GM19397 (cell line): ENCODE results near the gene THSD8.

Experiments used
- ATAC-seq: cut with Tn5 transposase; IDR thresholded peaks from one replicate; pipeline ENCODE4 v1.9.1; 2021; ENCODE audit warnings: mild to moderate bottlenecking, moderate library complexity; ENCODE audit not compliant: unreplicated experiment

The THSD8 gene

DNA sequence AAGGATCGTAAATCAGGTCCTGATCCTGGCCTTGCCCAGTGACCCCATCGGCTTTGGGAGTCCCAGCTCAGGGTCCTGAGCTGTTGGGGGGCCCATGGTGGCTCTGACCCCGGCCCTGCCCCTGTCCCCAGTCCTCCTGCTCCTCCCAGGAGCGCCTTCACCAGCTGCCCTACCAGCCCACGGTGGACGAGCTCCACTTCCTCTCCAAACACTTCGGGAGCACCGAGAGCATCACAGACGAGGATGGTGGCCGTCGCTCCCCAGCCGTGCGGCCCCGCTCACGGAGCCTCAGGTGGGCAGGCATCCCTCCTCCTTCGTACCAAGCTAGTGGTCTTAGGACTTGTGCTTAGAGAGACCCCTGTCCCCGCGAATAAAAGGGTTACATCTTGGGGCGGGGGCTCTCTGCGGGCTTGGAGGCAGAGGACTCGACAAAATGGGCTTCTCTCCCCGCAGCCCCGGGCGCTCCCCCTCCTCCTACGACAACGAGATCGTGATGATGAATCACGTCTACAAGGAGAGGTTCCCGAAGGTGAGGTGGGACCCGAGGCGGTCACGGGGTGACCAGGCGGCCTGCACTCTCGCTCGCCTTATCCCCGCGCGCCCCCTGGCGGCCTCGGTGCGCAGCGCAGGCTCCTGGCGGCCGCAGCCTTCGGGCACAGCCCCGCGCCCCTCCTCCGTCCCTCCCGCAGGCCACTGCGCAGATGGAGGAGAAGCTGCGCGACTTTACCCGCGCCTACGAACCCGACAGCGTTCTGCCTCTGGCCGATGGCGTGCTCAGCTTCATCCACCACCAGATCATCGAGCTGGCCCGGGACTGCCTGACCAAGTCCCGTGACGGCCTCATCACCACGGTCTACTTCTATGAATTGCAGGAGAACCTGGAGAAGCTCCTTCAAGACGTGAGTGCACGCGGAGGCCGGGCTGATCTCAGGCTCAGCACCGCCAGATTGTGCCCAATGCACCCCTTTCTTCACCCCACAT lies 45.6 kb downstream of the THSD8 start:
- peak; percentile 55 for ATAC-seq
